Measurements from ENCODE around the gene SDR42E2. TPM values are rescaled to one million over a fixed set of nuclear protein-coding genes. Genes with fewer than 3 reads are reported as not detected.

Gene SDR42E2
- total RNA-seq, 1 donor from 2014 or later: not detected

GRCh38 chr16:22161401-22161800 lies 905 bp upstream of the SDR42E2 start:
- Histone ChIP-seq H3K4me1 (peaks cover 9% of the 10 kb centered on the region), H3K4me3 (no peak overlapping the region), H3K36me3 (no peaks in the 10 kb centered on the region), H3K9me3 (no peaks in the 10 kb centered on the region), H3K27me3 (no peaks in the 10 kb centered on the region), H3K27ac (no peak overlapping the region)
- TF ChIP-seq POLR2AphosphoS5 (IDR thresholded peaks at IDR 0.05; ENCODE audit: insufficient read depth in 1 of 2, low read depth in 1 of 2) (no peak), POLR2A (IDR thresholded peaks at IDR 0.05) (no peak), CTCF (IDR thresholded peaks at IDR 0.05) (no peak)
- intact Hi-C loops (cut with DNase I): no loop called here
- no peak for DNase-seq (ENCODE audit: extremely low spot score in 2 of 2)

- Histone ChIP-seq H3K36me3 (no peaks in the 10 kb centered on the region), H3K4me1 (peaks cover 9% of the 10 kb centered on the region), H3K27me3 (no peaks in the 10 kb centered on the region), H3K9me3 (no peaks in the 10 kb centered on the region), H3K4me3 (no peak overlapping the region), H3K27ac (no peak overlapping the region)
- TF ChIP-seq POLR2AphosphoS5 (IDR thresholded peaks at IDR 0.05; ENCODE audit: insufficient read depth in 1 of 2, low read depth in 1 of 2) (no peak), CTCF (IDR thresholded peaks at IDR 0.05) (no peak), POLR2A (IDR thresholded peaks at IDR 0.05) (no peak)
- intact Hi-C loops (cut with DNase I): no loop called here
- DNase-seq (ENCODE audit: extremely low spot score in 2 of 2): no peak
Measured at GRCh38 chr16:22162656-22163009, 327 bp downstream of the SDR42E2 start.

DNA sequence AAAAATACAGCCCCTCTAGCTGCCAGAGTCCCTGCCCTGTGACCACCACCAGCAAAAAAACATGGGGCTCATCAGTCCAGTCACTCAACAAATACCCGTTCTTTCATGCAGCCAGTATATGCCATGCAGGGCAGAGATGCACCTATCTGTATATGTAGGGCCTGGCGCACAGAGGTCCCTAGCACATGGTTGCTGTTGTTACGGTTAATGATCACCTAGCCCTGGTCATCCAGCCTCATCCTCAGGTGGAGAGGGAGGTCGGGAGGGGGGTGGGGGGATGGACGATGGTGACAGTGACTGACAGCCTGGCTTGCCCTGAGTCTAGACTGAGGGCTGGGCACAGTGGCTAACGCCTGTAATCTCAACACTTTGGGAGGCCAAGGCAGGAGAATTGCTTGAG lies 1.5 kb downstream of the SDR42E2 start:
- Histone ChIP-seq H3K4me1 (peaks cover 9% of the 10 kb centered on the region), H3K27me3 (no peaks in the 10 kb centered on the region), H3K36me3 (no peaks in the 10 kb centered on the region), H3K27ac (no peak overlapping the region), H3K9me3 (no peaks in the 10 kb centered on the region), H3K4me3 (no peak overlapping the region)
- no peak for DNase-seq (ENCODE audit: extremely low spot score in 2 of 2)
- intact Hi-C loops (cut with DNase I): no loop called here
- TF ChIP-seq POLR2A (IDR thresholded peaks at IDR 0.05) (no peak), CTCF (IDR thresholded peaks at IDR 0.05) (no peak), POLR2AphosphoS5 (IDR thresholded peaks at IDR 0.05; ENCODE audit: insufficient read depth in 1 of 2, low read depth in 1 of 2) (no peak)

DNA sequence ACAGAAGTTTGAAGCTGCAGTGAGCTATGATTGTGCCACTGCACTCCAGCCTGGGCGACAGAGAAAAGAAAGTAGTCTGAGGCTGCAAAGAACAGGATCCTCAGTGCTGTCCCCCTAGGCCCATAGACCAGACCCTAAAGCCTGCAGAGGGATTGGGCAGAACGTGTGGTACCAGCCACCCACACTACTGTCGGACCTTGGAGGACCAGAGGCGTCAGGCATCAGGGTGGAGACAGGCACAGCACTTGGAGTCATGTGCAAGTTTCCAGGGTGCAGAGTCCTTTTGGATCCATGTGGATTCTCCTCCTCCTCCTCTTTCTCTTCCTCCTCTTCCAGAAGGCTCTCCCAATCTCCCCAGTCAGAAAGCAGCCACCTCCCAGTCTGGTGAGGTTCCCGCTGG lies 2.2 kb downstream of the SDR42E2 start:
- Histone ChIP-seq H3K27ac (no peak overlapping the region), H3K36me3 (no peaks in the 10 kb centered on the region), H3K4me1 (peaks cover 9% of the 10 kb centered on the region), H3K27me3 (no peaks in the 10 kb centered on the region), H3K4me3 (no peak overlapping the region), H3K9me3 (no peaks in the 10 kb centered on the region)
- TF ChIP-seq CTCF (IDR thresholded peaks at IDR 0.05) (no peak), POLR2AphosphoS5 (IDR thresholded peaks at IDR 0.05; ENCODE audit: insufficient read depth in 1 of 2, low read depth in 1 of 2) (no peak), POLR2A (IDR thresholded peaks at IDR 0.05) (no peak)
- no peak for DNase-seq (ENCODE audit: extremely low spot score in 2 of 2)
- intact Hi-C loops (cut with DNase I): no loop called here

GRCh38 chr16:22165508-22166285 lies 3.4 kb downstream of the SDR42E2 start:
- TF ChIP-seq POLR2A (IDR thresholded peaks at IDR 0.05) (no peak), POLR2AphosphoS5 (IDR thresholded peaks at IDR 0.05; ENCODE audit: insufficient read depth in 1 of 2, low read depth in 1 of 2) (no peak)
- Histone ChIP-seq H3K27me3 (no peaks in the 10 kb centered on the region), H3K4me3 (no peak overlapping the region), H3K4me1 (peaks cover 9% of the 10 kb centered on the region), H3K27ac (no peak overlapping the region), H3K36me3 (no peaks in the 10 kb centered on the region), H3K9me3 (no peaks in the 10 kb centered on the region)
- no peak for DNase-seq (ENCODE audit: extremely low spot score in 2 of 2)
- intact Hi-C loops (cut with DNase I): no loop called here

Measured in vagina (tissue), 2 donors.